H1 (cell line): ENCODE data around the gene ADM. TPM values are rescaled to one million over a fixed set of nuclear protein-coding genes. Genes with fewer than 3 reads are reported as not detected.

ENCODE experiments used
- CTCF ChIA-PET: fragments of 300-600 bp; sonication (Branson Sonifier 250); formaldehyde crosslinking; loops from one replicate; lab custom pipeline; 2021; ENCODE audit not compliant: partially characterized antibody; lab: Charles Lee
- POLR2A ChIA-PET: fragments of 300-600 bp; sonication (Branson Sonifier 250); formaldehyde crosslinking; loops from one replicate; lab custom pipeline; 2021; ENCODE audit warnings: inconsistent platforms; ENCODE audit not compliant: partially characterized antibody; lab: Charles Lee
- DNase-seq, 2 experiments: peaks; one replicate each; pipeline versions ENCODE4 v3.0.0 to v3.0.0-alpha.2; 2010 to 2022; ENCODE audit warnings: low spot score in 2 of 2, low read depth in 1 of 2, mixed read lengths in 1 of 2
- FAIRE-seq: peaks from 2 replicates; lab custom pipeline; 2011; peaks lifted over from hg19 to GRCh38; lab: Jason Lieb, UNC
- H2AFZ ChIP-seq: 2 replicates; pipeline ENCODE4 v1.8.1; 2012; ENCODE audit warnings: low read length, inconsistent platforms
- H2AK5ac ChIP-seq: 2 replicates; pipeline ENCODE4 v1.6.1; 2013; ENCODE audit warnings: low read depth, low read length
- H2BK120ac ChIP-seq: replicated peaks from 2 replicates; pipeline ENCODE3; 2013; ENCODE audit warnings: low read depth, low read length, inconsistent platforms
- H2BK12ac ChIP-seq: 2 replicates; pipeline ENCODE4 v1.6.1; 2013; ENCODE audit warnings: low read depth, low read length
- H2BK15ac ChIP-seq: 2 replicates; pipeline ENCODE4 v1.6.1; 2013; ENCODE audit warnings: low read length
- H2BK20ac ChIP-seq: 2 replicates; pipeline ENCODE4 v1.6.1; 2013; ENCODE audit warnings: low read length
- H2BK5ac ChIP-seq: 2 replicates; pipeline ENCODE4 v1.6.1; 2013; ENCODE audit warnings: low read depth, low read length
- H3K14ac ChIP-seq: 2 replicates; pipeline ENCODE4 v1.6.1; 2013; ENCODE audit warnings: inconsistent platforms; ENCODE audit not compliant: insufficient read length
- H3K18ac ChIP-seq: 2 replicates; pipeline ENCODE4 v1.6.1; 2013; ENCODE audit warnings: low read length; ENCODE audit errors: extremely low read depth
- H3K23ac ChIP-seq: 2 replicates; pipeline ENCODE4 v1.6.1; 2013; ENCODE audit warnings: inconsistent platforms; ENCODE audit not compliant: insufficient read length
- H3K23me2 ChIP-seq: 2 replicates; pipeline ENCODE4 v1.6.1; 2013; ENCODE audit warnings: low read depth, low read length
- H3K27ac ChIP-seq: 2 replicates; pipeline ENCODE4 v1.6.1; 2011; ENCODE audit warnings: low read depth, low read length, inconsistent platforms
- H3K27me3 ChIP-seq, 4 experiments: replicated peaks in 1 of 4; 1 replicate in 1 of 4; 2 replicates in 3 of 4; pipeline versions ENCODE4 v1.6.1 to v1.8.1; 2011 to 2013; ENCODE audit warnings: low read length in 3 of 4, mild to moderate bottlenecking in 3 of 4, inconsistent platforms in 2 of 4, mixed read lengths in 2 of 4, moderate library complexity in 1 of 4; ENCODE audit not compliant: control insufficient read depth in 3 of 4, insufficient read depth in 3 of 4; ENCODE audit errors: extremely low read depth in 1 of 4
- H3K36me3 ChIP-seq, 4 experiments: 2 replicates each; pipeline versions ENCODE4 v1.6.1 to v1.8.1; 2011 to 2013; ENCODE audit warnings: mild to moderate bottlenecking in 4 of 4, low read length in 3 of 4, moderate library complexity in 2 of 4, control low read depth in 1 of 4, inconsistent platforms in 1 of 4; ENCODE audit not compliant: insufficient read depth in 4 of 4, control insufficient read depth in 2 of 4
- H3K4ac ChIP-seq: replicated peaks from 2 replicates; pipeline ENCODE3; 2013; ENCODE audit warnings: low read length, low read depth, mixed read lengths, inconsistent platforms; ENCODE audit not compliant: insufficient read length
- H3K4me1 ChIP-seq, 4 experiments: replicated peaks in 1 of 4; 1 replicate in 1 of 4; 2 replicates in 3 of 4; pipeline versions ENCODE4 v1.6.1 to v1.8.1; 2011 to 2013; ENCODE audit warnings: low read length in 3 of 4, inconsistent platforms in 2 of 4, mixed read lengths in 1 of 4; ENCODE audit not compliant: insufficient read depth in 4 of 4, control insufficient read depth in 3 of 4
- H3K4me2 ChIP-seq, 2 experiments: 2 replicates each; pipeline versions ENCODE4 v1.6.1 to v1.8.1; 2011 to 2013; ENCODE audit warnings: low read depth in 2 of 2, low read length in 2 of 2, control low read depth in 1 of 2, inconsistent platforms in 1 of 2, mild to moderate bottlenecking in 1 of 2; ENCODE audit not compliant: insufficient read depth in 1 of 2
- H3K4me3 ChIP-seq, 4 experiments: fragments of 200-600, 300-600 bp in 1 of 4; sonication (generic), shearing (Covaris generic), sonication (Bioruptor Twin) in 1 of 4; 2 replicates each; pipeline versions ENCODE4 v1.5.1 to v1.8.1; 2011 to 2016; ENCODE audit warnings: low read length in 4 of 4, low read depth in 3 of 4, control low read depth in 2 of 4, inconsistent platforms in 2 of 4, mild to moderate bottlenecking in 2 of 4, mixed read lengths in 1 of 4, moderate library complexity in 1 of 4; ENCODE audit not compliant: insufficient read depth in 2 of 4; ENCODE audit errors: extremely low read depth in 1 of 4
- H3K56ac ChIP-seq: replicated peaks from 2 replicates; pipeline ENCODE3; 2013; ENCODE audit warnings: low read depth, mild to moderate bottlenecking, mixed read lengths, low read length, inconsistent platforms; ENCODE audit not compliant: insufficient read length
- H3K79me1 ChIP-seq: 2 replicates; pipeline ENCODE4 v1.6.1; 2013; ENCODE audit warnings: low read depth, low read length, control low read depth
- H3K79me2 ChIP-seq, 2 experiments: 2 replicates each; pipeline versions ENCODE4 v1.6.1 to v1.8.1; 2012 to 2013; ENCODE audit warnings: low read length in 2 of 2, mild to moderate bottlenecking in 2 of 2, inconsistent platforms in 1 of 2; ENCODE audit not compliant: insufficient read depth in 2 of 2, control insufficient read depth in 1 of 2
- H3K9ac ChIP-seq, 4 experiments: replicated peaks in 1 of 4; 1 replicate in 1 of 4; 2 replicates in 3 of 4; pipeline versions ENCODE4 v1.6.1 to v1.8.1; 2011 to 2013; ENCODE audit warnings: low read depth in 3 of 4, low read length in 3 of 4, control low read depth in 2 of 4, mild to moderate bottlenecking in 2 of 4, moderate library complexity in 2 of 4, inconsistent platforms in 1 of 4; ENCODE audit errors: extremely low read depth in 1 of 4
- H3K9me3 ChIP-seq, 2 experiments: 2 replicates each; pipeline versions ENCODE4 v1.6.1 to v1.8.1; 2012 to 2013; ENCODE audit warnings: mild to moderate bottlenecking in 2 of 2, moderate library complexity in 2 of 2, control low read depth in 1 of 2, inconsistent platforms in 1 of 2, low read depth in 1 of 2, low read length in 1 of 2, mixed read lengths in 1 of 2; ENCODE audit not compliant: insufficient read depth in 2 of 2
- H4K20me1 ChIP-seq, 2 experiments: replicated peaks in 1 of 2; 2 replicates each; pipeline versions ENCODE3 to v1.8.1; 2011 to 2013; ENCODE audit warnings: inconsistent platforms in 2 of 2, low read length in 2 of 2, mild to moderate bottlenecking in 1 of 2; ENCODE audit not compliant: insufficient read depth in 2 of 2, control insufficient read depth in 1 of 2
- H4K5ac ChIP-seq: 2 replicates; pipeline ENCODE4 v1.6.1; 2013; ENCODE audit warnings: low read length, low read depth, mixed read lengths, inconsistent platforms; ENCODE audit not compliant: insufficient read length
- H4K8ac ChIP-seq: 2 replicates; pipeline ENCODE4 v1.8.0; 2013; ENCODE audit warnings: mild to moderate bottlenecking, moderate library complexity, low read length, inconsistent platforms; ENCODE audit not compliant: insufficient read depth; ENCODE audit errors: extremely low read depth
- H4K91ac ChIP-seq: replicated peaks from 2 replicates; pipeline ENCODE3; 2013; ENCODE audit warnings: low read length, mixed read lengths, inconsistent platforms; ENCODE audit not compliant: insufficient read length
- EP300 ChIP-seq, 2 experiments: IDR thresholded peaks; 1 replicate in 1 of 2; 2 replicates in 1 of 2; pipeline ENCODE4 v1.6.1; 2011 to 2012; ENCODE audit warnings: low read depth in 2 of 2, low read length in 2 of 2, mild to moderate bottlenecking in 2 of 2, borderline replicate concordance in 1 of 2, inconsistent platforms in 1 of 2, moderate library complexity in 1 of 2
- GTF2F1 ChIP-seq: IDR thresholded peaks from 2 replicates; pipeline ENCODE4 v1.6.1; 2012; ENCODE audit warnings: low read depth, low read length, improper control_type of control experiment, borderline replicate concordance
- JUN ChIP-seq: IDR thresholded peaks from 2 replicates; pipeline ENCODE4 v1.6.1; 2011; ENCODE audit warnings: low read depth, mild to moderate bottlenecking, improper control_type of control experiment, low read length
- POLR2AphosphoS5 ChIP-seq: IDR thresholded peaks from 2 replicates; pipeline ENCODE4 v1.6.1; 2011; ENCODE audit warnings: low read depth, low read length
- SP4 ChIP-seq: IDR thresholded peaks from 2 replicates; pipeline ENCODE4 v1.6.1; 2012; ENCODE audit warnings: low read length, inconsistent platforms
- SRF ChIP-seq: IDR thresholded peaks from 2 replicates; pipeline ENCODE4 v1.6.1; 2011; ENCODE audit warnings: mild to moderate bottlenecking, low read depth, low read length, moderate library complexity
- TAF7 ChIP-seq: optimal IDR thresholded peaks from 2 replicates; pipeline ENCODE3; 2011; ENCODE audit warnings: low read depth, mild to moderate bottlenecking, inconsistent platforms, low read length, moderate library complexity, borderline replicate concordance
- polyA plus RNA-seq, 7 experiments: library from polyadenylated mRNA; depleted of rRNA in 3 of 7; stranded (reverse) in 5 of 7; unstranded in 2 of 7; fragments of >200 nt in 5 of 7; fragments of 200-250 nt in 2 of 7; gene quantifications; 1 replicate in 5 of 7; 2 replicates in 1 of 7; 4 replicates in 1 of 7; pipeline versions ENCODE4 v1.2.1 to v1.2.3, GENCODE V29; 2011 to 2013; ENCODE audit warnings: missing spikeins in 2 of 7, mixed read lengths in 2 of 7
- total RNA-seq: library from RNA; stranded (reverse); fragmentation: NEBNext Ultra II Directional; extraction: Animal tissue kit (Norgen Biotek cat#: 25700); gene quantifications from 2 replicates; pipeline ENCODE4 v1.2.1, GENCODE V29; 2021
- TF ChIP-seq, protein P1 (sequence below): IDR thresholded peaks from 2 replicates; pipeline ENCODE4 v1.6.1; 2012; ENCODE audit warnings: inconsistent platforms
- TF ChIP-seq, protein P2 (sequence below): IDR thresholded peaks from 2 replicates; pipeline ENCODE4 v1.6.1; 2012; ENCODE audit warnings: low read length, inconsistent platforms

The ADM gene
- total and polyA plus RNA-seq, 2 of the 8 experiments (the other 6 are each of a cell fraction or from before 2014, with no cell fraction given) = 94.1 to 95.6 TPM

GRCh38 chr11:10275714-10276113 is 29.2 kb upstream of the ADM start:
- CTCF ChIA-PET = no interaction called here
- no peaks in the 10 kb centered on the region; a peak in 1 of 7 replicates for H3K4me1 ChIP-seq

More at GRCh38 chr11:10275714-10276113, 29.2 kb upstream of the ADM start:
- no peak for DNase-seq
- Histone ChIP-seq H4K5ac (no peak overlapping the region), H2BK120ac (no peak overlapping the region), H4K8ac (no peak overlapping the region), H3K36me3 (no peaks in the 10 kb centered on the region), H2BK5ac (no peak overlapping the region), H2BK12ac (no peak overlapping the region), H3K27ac (no peak overlapping the region)
- POLR2A ChIA-PET = interaction anchor here (0.6 kb wide), 1 partner anchor 16 kb away, joined by 3 read pairs; no protein-coding TSS in a partner anchor
- TF ChIP-seq, protein P1, sequence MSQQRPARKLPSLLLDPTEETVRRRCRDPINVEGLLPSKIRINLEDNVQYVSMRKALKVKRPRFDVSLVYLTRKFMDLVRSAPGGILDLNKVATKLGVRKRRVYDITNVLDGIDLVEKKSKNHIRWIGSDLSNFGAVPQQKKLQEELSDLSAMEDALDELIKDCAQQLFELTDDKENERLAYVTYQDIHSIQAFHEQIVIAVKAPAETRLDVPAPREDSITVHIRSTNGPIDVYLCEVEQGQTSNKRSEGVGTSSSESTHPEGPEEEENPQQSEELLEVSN = no peak
- TF ChIP-seq SP4 (no peak), EP300 (IDR thresholded peaks at IDR 0.05; ENCODE audit: borderline replicate concordance in 1 of 2, low read depth in 2 of 2, low read length in 2 of 2) (no peak), POLR2AphosphoS5 (no peak), JUN (no peak), GTF2F1 (no peak), SRF (no peak), TAF7 (no peak)
- TF ChIP-seq, protein P2, sequence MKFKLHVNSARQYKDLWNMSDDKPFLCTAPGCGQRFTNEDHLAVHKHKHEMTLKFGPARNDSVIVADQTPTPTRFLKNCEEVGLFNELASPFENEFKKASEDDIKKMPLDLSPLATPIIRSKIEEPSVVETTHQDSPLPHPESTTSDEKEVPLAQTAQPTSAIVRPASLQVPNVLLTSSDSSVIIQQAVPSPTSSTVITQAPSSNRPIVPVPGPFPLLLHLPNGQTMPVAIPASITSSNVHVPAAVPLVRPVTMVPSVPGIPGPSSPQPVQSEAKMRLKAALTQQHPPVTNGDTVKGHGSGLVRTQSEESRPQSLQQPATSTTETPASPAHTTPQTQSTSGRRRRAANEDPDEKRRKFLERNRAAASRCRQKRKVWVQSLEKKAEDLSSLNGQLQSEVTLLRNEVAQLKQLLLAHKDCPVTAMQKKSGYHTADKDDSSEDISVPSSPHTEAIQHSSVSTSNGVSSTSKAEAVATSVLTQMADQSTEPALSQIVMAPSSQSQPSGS = no peak
- TF ChIP-seq, all 59 proteins: peak for 0
- H4K91ac ChIP-seq = no peak overlapping the region
- no peaks in the 10 kb centered on the region for H3K79me1 ChIP-seq
- H3K27me3 ChIP-seq = peaks cover 0 to 1% (median 0%) of the 10 kb centered on the region in 4 experiments; a peak in 1 of 7 replicates
- no peak overlapping the region for H3K23ac ChIP-seq
- no peak overlapping the region for H2BK20ac ChIP-seq
- no peak overlapping the region for H3K4me3 ChIP-seq
- no peak overlapping the region for H3K4ac ChIP-seq
- no peak overlapping the region for H3K56ac ChIP-seq
- peaks cover 0 to 53% of the 10 kb centered on the region in 2 experiments; a peak in 2 of 4 replicates for H3K79me2 ChIP-seq
- no peaks in the 10 kb centered on the region for H4K20me1 ChIP-seq
- H3K4me2 ChIP-seq = no peak overlapping the region
- no peak for FAIRE-seq
- H2AK5ac ChIP-seq = no peak overlapping the region
- no peak overlapping the region for H3K18ac ChIP-seq
- no peaks in the 10 kb centered on the region for H3K23me2 ChIP-seq
- no peak overlapping the region for H2BK15ac ChIP-seq
- H3K9me3 ChIP-seq = no peaks in the 10 kb centered on the region
- no peak overlapping the region for H3K14ac ChIP-seq
- no peak overlapping the region for H2AFZ ChIP-seq
- no peak overlapping the region for H3K9ac ChIP-seq
